DMS153 treated with DMSO at 0.1 percent for 48 hours (cell line): ENCODE results near the gene KATNAL1.
"Not testable (repeated sequence)": the region's sequence is repeated elsewhere in the genome, so short reads cannot be mapped to it uniquely, and the experiment has no call there.

ENCODE experiments used
- DNase-seq: peaks from one replicate; lab custom pipeline; 2025; ENCODE audit not compliant: unreplicated experiment; lab: John Stamatoyannopoulos, UW

The KATNAL1 gene

GRCh38 chr13:30295116-30295515 lies 12.2 kb downstream of the KATNAL1 start:
- no peak for DNase-seq

- no peak for DNase-seq
Measured at GRCh38 chr13:30294004-30294403, 13.3 kb downstream of the KATNAL1 start.

GRCh38 chr13:30292325-30292724 lies 15.0 kb downstream of the KATNAL1 start:
- no peak for DNase-seq

- no peak for DNase-seq
Measured at GRCh38 chr13:30290812-30291436, 16.4 kb downstream of the KATNAL1 start.

- no peak for DNase-seq
Measured at GRCh38 chr13:30289533-30289932, 17.8 kb downstream of the KATNAL1 start.

GRCh38 chr13:30286059-30286458 lies 21.3 kb downstream of the KATNAL1 start:
- DNase-seq = not testable (repeated sequence)

- DNase-seq = no peak
Measured at GRCh38 chr13:30276178-30276577, 31.2 kb downstream of the KATNAL1 start.

GRCh38 chr13:30274083-30274482 lies 33.3 kb downstream of the KATNAL1 start:
- no peak for DNase-seq

GRCh38 chr13:30270035-30270434 lies 37.3 kb downstream of the KATNAL1 start:
- not testable (repeated sequence) for DNase-seq

- no peak for DNase-seq
Measured at GRCh38 chr13:30268673-30269072, 38.7 kb downstream of the KATNAL1 start.

- no peak for DNase-seq
Measured at GRCh38 chr13:30266756-30267155, 40.6 kb downstream of the KATNAL1 start.

- DNase-seq = not testable (repeated sequence)
Measured at GRCh38 chr13:30259149-30259733, 48.1 kb downstream of the KATNAL1 start.

GRCh38 chr13:30257468-30258099 lies 49.8 kb downstream of the KATNAL1 start:
- DNase-seq = no peak

- DNase-seq = no peak
Measured at GRCh38 chr13:30256713-30257467, 50.5 kb downstream of the KATNAL1 start.

- DNase-seq = no peak
Measured at GRCh38 chr13:30255696-30256095, 51.7 kb downstream of the KATNAL1 start.

GRCh38 chr13:30253830-30254229 lies 53.5 kb downstream of the KATNAL1 start:
- no peak for DNase-seq

- no peak for DNase-seq
Measured at GRCh38 chr13:30247406-30247805, 59.9 kb downstream of the KATNAL1 start.

- no peak for DNase-seq
Measured at GRCh38 chr13:30241532-30241931, 65.8 kb downstream of the KATNAL1 start.

GRCh38 chr13:30240608-30241007 lies 66.7 kb downstream of the KATNAL1 start:
- no peak for DNase-seq

- no peak for DNase-seq
Measured at GRCh38 chr13:30235216-30235615, 72.1 kb downstream of the KATNAL1 start.

GRCh38 chr13:30234619-30235162 lies 72.7 kb downstream of the KATNAL1 start:
- DNase-seq = no peak
